Measurements from ENCODE around the gene SEC61B. TPM values are rescaled to one million over a fixed set of nuclear protein-coding genes. Genes with fewer than 3 reads are reported as not detected.

Gene SEC61B
- total and polyA plus RNA-seq, 9 of the 15 experiments (the other 6 are each of a cell fraction or from before 2014, with no cell fraction given) = 57.8 to 262 (median 172) TPM

DNA sequence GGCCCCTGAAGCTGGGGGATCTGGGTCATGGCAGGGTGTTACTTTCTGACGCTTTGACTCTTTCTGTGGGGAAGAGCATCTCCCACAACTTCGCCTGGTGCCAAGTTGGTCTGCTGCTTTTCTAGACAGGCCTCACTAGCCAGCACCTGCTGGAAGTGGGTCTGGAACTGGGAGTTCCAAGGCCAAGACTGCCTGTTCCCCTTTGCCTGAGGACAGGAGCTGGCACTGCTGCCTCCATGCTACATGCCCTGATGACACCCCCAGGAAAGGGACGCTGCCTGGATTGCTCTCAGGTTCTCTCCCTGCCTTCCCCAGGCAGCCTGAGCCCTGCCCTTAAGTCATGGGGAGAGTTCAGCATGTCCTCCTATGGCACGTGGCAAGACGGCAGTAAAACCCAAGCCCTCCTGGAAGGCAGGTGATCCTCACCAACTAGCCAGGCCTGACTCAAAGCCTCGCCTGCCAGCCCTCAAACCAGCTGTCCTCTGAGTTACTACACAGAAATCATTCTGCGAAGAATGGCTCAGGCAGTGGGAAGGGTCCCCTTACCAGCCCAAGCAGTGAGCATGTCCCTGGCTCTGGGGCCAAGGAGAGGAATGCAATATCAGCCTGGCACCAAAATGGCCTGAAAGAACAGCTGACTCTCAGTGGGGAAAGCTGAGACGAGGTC lies 35.8 kb downstream of the SEC61B start:
- BruUV-seq (replicated peaks) = no TSS peak
- Histone ChIP-seq H3K4me3 (no peak overlapping the region), H3K4me2 (ENCODE audit: insufficient read depth, low read length) (no peak overlapping the region), H3K27ac (ENCODE audit: extremely low read depth, low read depth, low read length) (no peak overlapping the region), H3K9ac (ENCODE audit: insufficient read depth in 1 of 2, low read depth in 2 of 2, low read length in 2 of 2) (no peak overlapping the region), H3K27me3 (ENCODE audit: control insufficient read depth in 2 of 2, insufficient read depth in 2 of 2, low read length in 2 of 2) (peaks cover 0 to 5% of the 10 kb centered on the region in 2 experiments; a peak in 2 of 5 replicates), H3K4me1 (replicated peaks in 1 of 2; ENCODE audit: control insufficient read depth in 2 of 2, insufficient read depth in 2 of 2, low read length in 2 of 2) (peaks cover 8 to 13% of the 10 kb centered on the region in 2 experiments; a peak in 4 of 5 replicates), H2AFZ (ENCODE audit: low read depth, low read length) (no peak overlapping the region), H3K36me3 (ENCODE audit: control insufficient read depth, insufficient read depth, low read length) (no peaks in the 10 kb centered on the region), H3K9me3 (replicated peaks; ENCODE audit: control insufficient read depth, insufficient read depth, low read depth, low read length) (no peaks in the 10 kb centered on the region), H4K20me1 (replicated peaks; ENCODE audit: control insufficient read depth, insufficient read depth, low read length) (0 out of 2 replicates have a peak, but pooled peaks cover 3% of the 10 kb centered on the region), H3K9me1 (ENCODE audit: control insufficient read depth, insufficient read depth, low read length) (no peaks in the 10 kb centered on the region), H3K79me2 (ENCODE audit: control insufficient read depth, insufficient read depth, low read length) (no peaks in the 10 kb centered on the region)
- 37% methylated on average over 8 of the region's 8 CpGs for WGBS (ENCODE audit: insufficient coverage, low coverage, missing lambda C conversion rate)
- DNase-seq (ENCODE audit: extremely low read depth in 1 of 4, low spot score in 3 of 4) (no peak), ATAC-seq (no peak), FAIRE-seq (no peak)
- intact Hi-C loops (cut with micrococcal nuclease) = no loop called here
- in situ Hi-C loops (cut with MboI) = loop anchor here (25.0 kb wide), 1 partner anchor 754 kb away; no protein-coding TSS in a partner anchor
- ChIA-PET POLR2A (interaction anchor here (0.6 to 1.1 kb wide), 3 partner anchors 35 to 1471 kb away, joined by 3 to 5 read pairs (median 3); partner anchors contain the start of genes ALG2 and SEC61B), CTCF (ENCODE audit: low intra/inter-chr PET ratio) (no interaction called here)
- TF ChIP-seq, protein P1, sequence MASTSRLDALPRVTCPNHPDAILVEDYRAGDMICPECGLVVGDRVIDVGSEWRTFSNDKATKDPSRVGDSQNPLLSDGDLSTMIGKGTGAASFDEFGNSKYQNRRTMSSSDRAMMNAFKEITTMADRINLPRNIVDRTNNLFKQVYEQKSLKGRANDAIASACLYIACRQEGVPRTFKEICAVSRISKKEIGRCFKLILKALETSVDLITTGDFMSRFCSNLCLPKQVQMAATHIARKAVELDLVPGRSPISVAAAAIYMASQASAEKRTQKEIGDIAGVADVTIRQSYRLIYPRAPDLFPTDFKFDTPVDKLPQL (IDR thresholded peaks at IDR 0.05; ENCODE audit: extremely low read depth, insufficient read length) = no peak
- TF ChIP-seq, protein P2, sequence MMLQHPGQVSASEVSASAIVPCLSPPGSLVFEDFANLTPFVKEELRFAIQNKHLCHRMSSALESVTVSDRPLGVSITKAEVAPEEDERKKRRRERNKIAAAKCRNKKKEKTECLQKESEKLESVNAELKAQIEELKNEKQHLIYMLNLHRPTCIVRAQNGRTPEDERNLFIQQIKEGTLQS (IDR thresholded peaks at IDR 0.05) = no peak
- TF ChIP-seq, protein P2 (CRISPR knock-in tag; conservative IDR thresholded peaks at IDR 0.05) = no peak
- TF ChIP-seq, protein P3, sequence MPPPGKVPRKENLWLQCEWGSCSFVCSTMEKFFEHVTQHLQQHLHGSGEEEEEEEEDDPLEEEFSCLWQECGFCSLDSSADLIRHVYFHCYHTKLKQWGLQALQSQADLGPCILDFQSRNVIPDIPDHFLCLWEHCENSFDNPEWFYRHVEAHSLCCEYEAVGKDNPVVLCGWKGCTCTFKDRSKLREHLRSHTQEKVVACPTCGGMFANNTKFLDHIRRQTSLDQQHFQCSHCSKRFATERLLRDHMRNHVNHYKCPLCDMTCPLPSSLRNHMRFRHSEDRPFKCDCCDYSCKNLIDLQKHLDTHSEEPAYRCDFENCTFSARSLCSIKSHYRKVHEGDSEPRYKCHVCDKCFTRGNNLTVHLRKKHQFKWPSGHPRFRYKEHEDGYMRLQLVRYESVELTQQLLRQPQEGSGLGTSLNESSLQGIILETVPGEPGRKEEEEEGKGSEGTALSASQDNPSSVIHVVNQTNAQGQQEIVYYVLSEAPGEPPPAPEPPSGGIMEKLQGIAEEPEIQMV (tag; conservative IDR thresholded peaks at IDR 0.05; ENCODE audit: low read depth) = no peak
- TF ChIP-seq KHSRP (IDR thresholded peaks at IDR 0.05) (no peak), RBM34 (IDR thresholded peaks at IDR 0.05; ENCODE audit: borderline replicate concordance, insufficient read depth, low read length) (no peak), TAF1 (IDR thresholded peaks at IDR 0.05; ENCODE audit: control insufficient read depth, extremely low read depth, insufficient read depth, low read length, severe bottlenecking) (no peak), ZSCAN29 (IDR thresholded peaks at IDR 0.05) (no peak), HNRNPH1 (optimal IDR thresholded peaks at IDR 0.05; ENCODE audit: low read depth, low read length) (no peak), ZNF282 (CRISPR knock-in tag; IDR thresholded peaks at IDR 0.05) (no peak), ZNF644 (tag; IDR thresholded peaks at IDR 0.05; ENCODE audit: low read depth) (no peak), ZFPM2 (CRISPR knock-in tag; IDR thresholded peaks at IDR 0.05) (no peak), E2F3 (CRISPR knock-in tag; IDR thresholded peaks at IDR 0.05) (no peak), HDAC8 (tag; IDR thresholded peaks at IDR 0.05) (no peak), SOX6 (IDR thresholded peaks at IDR 0.05) (no peak), ZNF324 (CRISPR knock-in tag; IDR thresholded peaks at IDR 0.05) (no peak)
- TF ChIP-seq, protein P4, sequence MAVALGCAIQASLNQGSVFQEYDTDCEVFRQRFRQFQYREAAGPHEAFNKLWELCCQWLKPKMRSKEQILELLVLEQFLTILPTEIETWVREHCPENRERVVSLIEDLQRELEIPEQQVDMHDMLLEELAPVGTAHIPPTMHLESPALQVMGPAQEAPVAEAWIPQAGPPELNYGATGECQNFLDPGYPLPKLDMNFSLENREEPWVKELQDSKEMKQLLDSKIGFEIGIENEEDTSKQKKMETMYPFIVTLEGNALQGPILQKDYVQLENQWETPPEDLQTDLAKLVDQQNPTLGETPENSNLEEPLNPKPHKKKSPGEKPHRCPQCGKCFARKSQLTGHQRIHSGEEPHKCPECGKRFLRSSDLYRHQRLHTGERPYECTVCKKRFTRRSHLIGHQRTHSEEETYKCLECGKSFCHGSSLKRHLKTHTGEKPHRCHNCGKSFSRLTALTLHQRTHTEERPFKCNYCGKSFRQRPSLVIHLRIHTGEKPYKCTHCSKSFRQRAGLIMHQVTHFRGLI (CRISPR knock-in tag; IDR thresholded peaks at IDR 0.05) = no peak
- TF ChIP-seq, protein P5, sequence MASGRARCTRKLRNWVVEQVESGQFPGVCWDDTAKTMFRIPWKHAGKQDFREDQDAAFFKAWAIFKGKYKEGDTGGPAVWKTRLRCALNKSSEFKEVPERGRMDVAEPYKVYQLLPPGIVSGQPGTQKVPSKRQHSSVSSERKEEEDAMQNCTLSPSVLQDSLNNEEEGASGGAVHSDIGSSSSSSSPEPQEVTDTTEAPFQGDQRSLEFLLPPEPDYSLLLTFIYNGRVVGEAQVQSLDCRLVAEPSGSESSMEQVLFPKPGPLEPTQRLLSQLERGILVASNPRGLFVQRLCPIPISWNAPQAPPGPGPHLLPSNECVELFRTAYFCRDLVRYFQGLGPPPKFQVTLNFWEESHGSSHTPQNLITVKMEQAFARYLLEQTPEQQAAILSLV (tag; IDR thresholded peaks at IDR 0.05) = no peak
